Sigmoid colon (tissue), 4 donors: ENCODE results near the gene OXSM.

Source experiments
- CTCF ChIP-seq, 4 experiments: fragments of 450-650 bp in 3 of 4; fragments of 200-600 bp in 1 of 4; IDR thresholded peaks; one replicate each; pipeline ENCODE4 v1.5.1; 2016 to 2019; ENCODE audit warnings: antibody characterized with exemption in 4 of 4, mild to moderate bottlenecking in 3 of 4, moderate library complexity in 2 of 4
- POLR2AphosphoS5 ChIP-seq, 4 donors: sonication (generic); formaldehyde crosslinking; IDR thresholded peaks; one replicate each; pipeline ENCODE4 v1.6.1; 2017; ENCODE audit warnings: antibody characterized with exemption in 4 of 4

GRCh38 chr3:25781758-25782594 is 7.9 kb upstream of the OXSM start:
- TF ChIP-seq CTCF (IDR thresholded peaks at IDR 0.05): no peak
- no peak for TF ChIP-seq POLR2AphosphoS5 (IDR thresholded peaks at IDR 0.05)
